ENCODE results near the gene UBXN10. TPM values are rescaled to one million over a fixed set of nuclear protein-coding genes. Genes with fewer than 3 reads are reported as not detected.

Gene UBXN10, protein sequence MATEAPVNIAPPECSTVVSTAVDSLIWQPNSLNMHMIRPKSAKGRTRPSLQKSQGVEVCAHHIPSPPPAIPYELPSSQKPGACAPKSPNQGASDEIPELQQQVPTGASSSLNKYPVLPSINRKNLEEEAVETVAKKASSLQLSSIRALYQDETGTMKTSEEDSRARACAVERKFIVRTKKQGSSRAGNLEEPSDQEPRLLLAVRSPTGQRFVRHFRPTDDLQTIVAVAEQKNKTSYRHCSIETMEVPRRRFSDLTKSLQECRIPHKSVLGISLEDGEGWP
- total RNA-seq, result 1 to 10 TPM; 1.5 to 1.7 TPM

DNA sequence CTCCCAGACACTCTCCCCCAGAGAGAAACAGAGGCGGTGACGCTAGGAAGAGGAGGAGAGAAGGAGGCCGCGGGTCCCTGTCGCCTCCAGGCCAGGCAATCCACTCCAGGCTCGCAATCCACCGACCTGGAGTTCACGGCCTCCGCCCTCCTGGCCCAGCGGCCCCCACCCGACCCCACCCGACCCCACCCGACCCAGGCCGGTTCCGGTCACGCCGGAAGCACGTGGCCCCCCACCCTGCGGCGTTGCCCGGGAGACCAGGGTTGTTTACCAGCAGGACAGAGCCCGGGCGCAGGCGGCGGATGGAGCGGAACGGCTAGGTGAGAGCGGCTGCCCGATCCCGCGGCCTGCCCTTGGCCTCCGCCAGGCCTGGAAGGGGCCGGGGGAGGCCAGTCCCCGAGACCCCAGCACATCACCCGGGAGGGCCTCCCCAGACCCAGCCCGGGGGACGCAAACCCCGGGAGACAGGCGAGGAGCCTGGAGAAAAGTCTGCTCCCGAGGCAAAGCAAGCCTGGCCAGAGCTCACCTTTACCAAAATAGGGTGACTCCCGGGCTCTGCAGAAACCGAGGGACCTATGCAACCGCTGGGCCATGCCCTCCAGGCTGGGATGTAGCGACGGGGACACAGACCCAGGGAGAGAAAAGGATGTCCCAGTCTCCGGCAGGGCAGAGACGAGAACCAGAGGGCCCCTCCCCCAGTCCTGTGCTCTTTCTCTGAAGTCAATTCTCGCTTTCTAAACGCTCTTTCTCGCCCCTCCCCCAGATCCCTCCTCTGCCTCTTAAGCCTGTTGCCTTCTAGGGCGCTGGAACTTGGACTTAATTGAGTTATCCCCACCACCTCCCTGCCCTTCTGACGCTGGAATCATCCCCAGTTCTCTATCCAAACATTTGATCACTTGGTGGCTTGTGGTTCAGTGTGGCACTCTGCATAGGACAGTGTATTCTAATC is at the start of gene UBXN10, which contains the start of gene PLA2G2C:
Gene UBXN10 (plus strand): TSS at position 263 of the 949 bp plus-strand sequence. CDS start 4,466 bp downstream, outside the sequence.
Gene PLA2G2C (minus strand): TSS at position 685 of the 949 bp plus-strand sequence. CDS start 9,155 bp downstream, outside the sequence.
- Mint-ChIP-seq H3K4me3 (peak within 1 kb of the TSS; percentile 61), H3K36me3 (ENCODE audit: low read depth) (peaks cover 4% of the 10 kb centered on the region), H3K27ac (peak within 1 kb of the TSS; percentile 84), H3K4me1 (peaks cover 52% of the 10 kb centered on the region), H3K9me3 (no peaks in the 10 kb centered on the region), H3K27me3 (peaks cover 17% of the 10 kb centered on the region)
- peak; percentile 75 for DNase-seq
- CTCF ChIA-PET, result interaction anchor here (0.6 kb wide), 1 partner anchor 15 kb away, joined by 3 read pairs; no protein-coding TSS in a partner anchor
- POLR2A ChIA-PET, result interaction anchor here (0.9 kb wide), 1 partner anchor 304 kb away, joined by 3 read pairs; the partner anchor contains the start of gene OTUD3

- H3K9me3 Mint-ChIP-seq, result no peaks in the 10 kb centered on the region
- H3K27ac Mint-ChIP-seq, result no peak overlapping the region
- no peak for DNase-seq
- POLR2A ChIA-PET, result no interaction called here
- H3K4me3 Mint-ChIP-seq, result no peak overlapping the region
- CTCF ChIA-PET, result no interaction called here
- no peaks in the 10 kb centered on the region for H3K4me1 Mint-ChIP-seq
- no peaks in the 10 kb centered on the region for H3K36me3 Mint-ChIP-seq (ENCODE audit: low read depth)
- peaks cover 17% of the 10 kb centered on the region for H3K27me3 Mint-ChIP-seq
Measured at GRCh38 chr1:20136249-20136648, 49.6 kb upstream of the UBXN10 start.

DNA sequence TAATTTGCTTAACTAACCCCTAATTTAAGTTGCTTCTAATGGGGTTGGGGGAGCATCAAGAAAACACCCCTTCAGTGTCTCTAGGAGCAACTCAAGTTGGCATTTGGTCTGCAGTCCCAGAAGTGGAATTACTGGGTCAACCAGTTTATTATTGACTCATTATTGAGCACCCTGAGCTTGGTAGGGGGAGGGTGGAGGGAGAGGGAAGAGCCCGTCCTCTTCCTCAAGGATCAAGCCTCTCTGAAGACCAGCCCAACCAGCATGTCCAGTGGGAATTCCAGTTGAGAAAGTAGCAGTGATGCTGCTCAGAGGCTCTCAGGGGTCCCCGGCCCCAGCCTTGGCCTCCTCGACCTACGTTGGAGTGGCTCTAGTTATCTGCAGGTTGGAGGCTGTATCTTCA is 48.8 kb upstream of the UBXN10 start:
- H3K27me3 Mint-ChIP-seq, result peaks cover 13% of the 10 kb centered on the region
- H3K9me3 Mint-ChIP-seq, result no peaks in the 10 kb centered on the region
- H3K4me3 Mint-ChIP-seq, result no peak overlapping the region
- H3K36me3 Mint-ChIP-seq (ENCODE audit: low read depth), result no peaks in the 10 kb centered on the region
- no peak overlapping the region for H3K27ac Mint-ChIP-seq
- no peak for DNase-seq
- H3K4me1 Mint-ChIP-seq, result no peaks in the 10 kb centered on the region
- POLR2A ChIA-PET, result no interaction called here
- CTCF ChIA-PET, result no interaction called here

- Mint-ChIP-seq H3K9me3 (no peaks in the 10 kb centered on the region), H3K36me3 (ENCODE audit: low read depth) (no peaks in the 10 kb centered on the region), H3K27me3 (peaks cover 11% of the 10 kb centered on the region), H3K27ac (no peak overlapping the region), H3K4me1 (no peaks in the 10 kb centered on the region), H3K4me3 (no peak overlapping the region)
- POLR2A ChIA-PET, result no interaction called here
- no peak for DNase-seq
- CTCF ChIA-PET, result no interaction called here
Measured at GRCh38 chr1:20137604-20138003, 48.3 kb upstream of the UBXN10 start.

- Mint-ChIP-seq H3K27ac (no peak overlapping the region), H3K36me3 (ENCODE audit: low read depth) (no peaks in the 10 kb centered on the region), H3K27me3 (peaks cover 7% of the 10 kb centered on the region), H3K9me3 (no peaks in the 10 kb centered on the region), H3K4me1 (no peaks in the 10 kb centered on the region), H3K4me3 (no peak overlapping the region)
- no peak for DNase-seq
- ChIA-PET CTCF (no interaction called here), POLR2A (no interaction called here)
Measured at GRCh38 chr1:20138346-20138745, 47.5 kb upstream of the UBXN10 start.

- Mint-ChIP-seq H3K4me3 (no peak within 1 kb of the TSS), H3K36me3 (ENCODE audit: low read depth) (no peaks in the 10 kb centered on the region), H3K4me1 (no peaks in the 10 kb centered on the region), H3K27ac (no peak within 1 kb of the TSS), H3K9me3 (no peaks in the 10 kb centered on the region), H3K27me3 (peaks cover 6% of the 10 kb centered on the region)
- ChIA-PET POLR2A (no interaction called here), CTCF (no interaction called here)
- DNase-seq, result no peak
Measured at GRCh38 chr1:20138961-20139550, 46.8 kb upstream of the UBXN10 start, which contains the start of gene PLA2G2F. PLA2G2F (plus strand) TSS chr1:20139323; CDS start chr1:20139428, 105 bp downstream.

DNA sequence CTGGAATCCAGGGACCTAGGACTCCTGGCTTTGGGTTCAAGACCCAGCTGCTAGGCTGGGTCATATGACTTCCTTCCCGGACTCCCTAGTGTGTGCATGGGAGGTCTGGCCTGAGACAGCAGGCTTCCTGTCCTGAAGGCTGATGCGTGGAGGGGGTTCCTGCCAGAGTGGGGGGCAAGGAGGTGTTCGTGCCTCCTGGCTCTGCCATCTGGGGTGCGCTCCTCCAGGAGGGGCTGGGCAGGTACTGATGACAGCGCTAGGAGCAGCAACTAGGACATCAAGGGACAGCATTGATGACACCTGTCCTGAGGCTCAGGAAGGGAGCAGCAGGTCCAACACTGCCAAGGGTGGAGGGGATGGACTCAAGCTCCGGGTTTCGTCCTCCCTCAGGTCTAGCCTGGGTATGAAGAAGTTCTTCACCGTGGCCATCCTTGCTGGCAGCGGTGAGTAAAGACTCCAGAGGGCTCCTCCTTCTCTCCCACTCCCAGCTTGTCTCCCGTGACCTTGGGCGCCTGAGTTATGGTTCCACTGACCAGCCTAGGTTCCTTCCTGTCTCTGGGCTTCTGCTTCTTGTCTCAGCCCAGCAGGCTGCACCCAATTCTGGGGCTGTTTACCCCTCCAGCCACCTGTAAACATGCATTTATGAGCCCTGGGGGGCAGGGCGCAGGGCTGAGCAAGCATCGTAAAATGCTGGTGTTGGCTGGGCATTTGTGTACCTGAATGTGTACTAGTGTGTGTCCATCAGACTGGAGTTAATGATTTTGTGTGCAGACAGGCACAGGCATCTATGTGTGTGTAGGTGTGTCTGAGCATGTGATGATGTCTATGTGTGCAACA is 45.9 kb upstream of the UBXN10 start:
- DNase-seq, result no peak
- Mint-ChIP-seq H3K36me3 (ENCODE audit: low read depth) (no peaks in the 10 kb centered on the region), H3K27ac (no peak overlapping the region), H3K9me3 (no peaks in the 10 kb centered on the region), H3K4me3 (no peak overlapping the region), H3K27me3 (peaks cover 4% of the 10 kb centered on the region), H3K4me1 (no peaks in the 10 kb centered on the region)
- POLR2A ChIA-PET, result no interaction called here
- CTCF ChIA-PET, result no interaction called here

- Mint-ChIP-seq H3K27ac (no peak overlapping the region), H3K4me1 (no peaks in the 10 kb centered on the region), H3K4me3 (no peak overlapping the region), H3K36me3 (ENCODE audit: low read depth) (no peaks in the 10 kb centered on the region), H3K27me3 (peaks cover under 1% of the 10 kb centered on the region), H3K9me3 (no peaks in the 10 kb centered on the region)
- ChIA-PET POLR2A (no interaction called here), CTCF (no interaction called here)
- DNase-seq, result no peak
Measured at GRCh38 chr1:20141001-20141400, 44.9 kb upstream of the UBXN10 start.

GRCh38 chr1:20141466-20141865 is 44.4 kb upstream of the UBXN10 start:
- POLR2A ChIA-PET, result no interaction called here
- Mint-ChIP-seq H3K27me3 (no peaks in the 10 kb centered on the region), H3K4me1 (no peaks in the 10 kb centered on the region), H3K27ac (no peak overlapping the region), H3K36me3 (ENCODE audit: low read depth) (no peaks in the 10 kb centered on the region), H3K9me3 (no peaks in the 10 kb centered on the region), H3K4me3 (no peak overlapping the region)
- CTCF ChIA-PET, result no interaction called here
- DNase-seq, result no peak

DNA sequence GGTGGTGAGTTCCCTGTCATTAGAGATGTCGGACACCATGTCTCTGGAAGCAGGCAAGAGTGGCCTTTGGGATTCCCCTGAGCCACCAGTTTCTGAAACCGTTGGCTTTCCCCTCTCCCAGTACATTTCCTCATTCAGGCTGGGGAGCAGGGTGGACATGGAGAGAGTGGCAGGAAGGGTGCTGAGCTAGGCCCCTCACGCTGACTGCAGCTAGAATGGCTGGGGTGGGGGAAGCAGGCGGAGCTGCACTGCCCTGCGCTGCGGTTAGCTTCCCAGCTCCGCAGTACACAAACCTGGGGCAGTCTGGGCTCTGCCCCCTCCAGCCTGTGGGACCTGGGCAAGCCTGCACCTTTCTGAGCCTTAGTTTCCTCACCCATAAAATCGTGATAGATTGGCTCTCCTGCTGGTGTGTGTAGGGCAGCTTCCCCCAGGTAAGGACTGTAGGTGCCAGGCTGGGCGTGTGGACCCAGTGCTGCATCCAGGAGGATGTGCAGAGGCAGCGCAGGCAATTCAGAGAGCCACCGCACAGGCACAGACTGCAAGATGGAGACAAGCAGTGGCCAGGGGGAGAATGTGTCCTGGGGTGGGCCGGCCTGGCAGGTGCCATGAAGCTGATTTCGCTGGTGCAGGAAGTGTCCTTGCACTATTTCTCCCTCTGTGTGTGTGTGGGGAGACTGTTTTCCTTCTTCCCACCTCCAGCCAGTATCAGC is 43.7 kb upstream of the UBXN10 start:
- Mint-ChIP-seq H3K9me3 (no peaks in the 10 kb centered on the region), H3K36me3 (ENCODE audit: low read depth) (no peaks in the 10 kb centered on the region), H3K4me1 (no peaks in the 10 kb centered on the region), H3K27me3 (no peaks in the 10 kb centered on the region), H3K4me3 (no peak overlapping the region), H3K27ac (no peak overlapping the region)
- CTCF ChIA-PET, result no interaction called here
- no peak for DNase-seq
- POLR2A ChIA-PET, result no interaction called here

DNA sequence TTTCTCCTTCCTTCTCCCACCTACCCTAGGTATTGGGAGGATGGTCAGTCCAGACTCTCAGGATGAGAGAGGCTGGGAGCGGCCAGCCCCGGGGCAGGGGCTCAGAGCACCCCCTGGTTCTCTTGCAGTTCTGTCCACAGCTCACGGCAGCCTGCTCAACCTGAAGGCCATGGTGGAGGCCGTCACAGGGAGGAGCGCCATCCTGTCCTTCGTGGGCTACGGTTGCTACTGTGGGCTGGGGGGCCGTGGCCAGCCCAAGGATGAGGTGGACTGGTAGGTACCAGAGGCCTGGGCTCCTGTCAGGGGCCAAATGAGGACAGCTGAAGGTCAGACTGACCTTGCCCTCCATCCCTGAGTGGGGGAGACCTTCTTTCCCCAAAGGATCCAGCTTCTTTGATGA is 42.6 kb upstream of the UBXN10 start:
- Mint-ChIP-seq H3K27ac (no peak overlapping the region), H3K4me1 (no peaks in the 10 kb centered on the region), H3K27me3 (no peaks in the 10 kb centered on the region), H3K4me3 (no peak overlapping the region), H3K9me3 (no peaks in the 10 kb centered on the region), H3K36me3 (ENCODE audit: low read depth) (no peaks in the 10 kb centered on the region)
- CTCF ChIA-PET, result no interaction called here
- DNase-seq, result no peak
- POLR2A ChIA-PET, result no interaction called here
